Erythroblast (primary cell): ENCODE data around the gene NDUFA11.

Experiments used
- GATA1 ChIP-seq: IDR thresholded peaks from 2 replicates; pipeline ENCODE4 v1.6.1; 2011; ENCODE audit warnings: low read depth, mild to moderate bottlenecking, control low read depth, low read length, moderate library complexity
- POLR2A ChIP-seq: IDR thresholded peaks from 2 replicates; pipeline ENCODE4 v1.6.1; 2011; ENCODE audit warnings: mild to moderate bottlenecking, low read length

DNA sequence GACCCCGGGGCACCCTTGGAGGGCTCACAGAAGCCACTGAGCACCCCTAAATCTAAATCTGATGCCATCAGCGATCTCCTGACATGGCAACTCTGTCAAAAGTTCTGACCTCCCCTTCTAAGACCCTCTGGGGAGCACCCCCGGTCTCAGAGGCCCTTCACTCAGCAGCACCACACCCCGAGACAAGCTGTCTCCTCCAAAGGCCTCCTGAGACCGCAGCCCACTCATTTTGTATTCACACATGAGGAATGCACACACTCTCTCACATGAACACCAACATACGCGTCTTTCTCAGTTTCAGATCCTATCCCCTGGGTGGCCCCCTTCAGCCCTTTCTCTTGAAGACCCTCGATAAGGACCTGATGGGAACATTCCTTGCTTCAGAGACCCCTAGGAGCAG is 2.6 kb downstream of the NDUFA11 start:
- no peak for TF ChIP-seq POLR2A
- no peak for TF ChIP-seq GATA1
